Colonic mucosa (tissue), 4 donors: ENCODE data around the gene NFKBIZ. TPM values are rescaled to one million over a fixed set of nuclear protein-coding genes. Genes with fewer than 3 reads are reported as not detected.
A peak's percentile ranks its signal among the peaks of the same experiment; 100 is the strongest.

Experiments used
- DNase-seq: peaks from one replicate; pipeline ENCODE4 v3.0.0-alpha.2; 2020
- H3K27ac ChIP-seq: fragments of 200-600 bp; one replicate; pipeline ENCODE4 v1.8.0; 2021
- H3K27me3 ChIP-seq: fragments of 200-600 bp; one replicate; pipeline ENCODE4 v1.8.0; 2021
- H3K36me3 ChIP-seq: fragments of 200-600 bp; one replicate; pipeline ENCODE4 v1.8.0; 2021
- H3K4me1 ChIP-seq: fragments of 200-600 bp; one replicate; pipeline ENCODE4 v1.8.0; 2021; ENCODE audit warnings: mild to moderate bottlenecking
- H3K4me3 ChIP-seq: fragments of 200-600 bp; one replicate; pipeline ENCODE4 v1.8.0; 2021
- H3K9ac ChIP-seq, 2 donors: one replicate each; pipeline ENCODE4 v1.7.0; 2013; ENCODE audit warnings: control low read depth in 2 of 2, low read depth in 2 of 2, low read length in 2 of 2
- H3K9me3 ChIP-seq: fragments of 200-600 bp; one replicate; pipeline ENCODE4 v1.8.0; 2021
- intact Hi-C: fragments of 100-400 bp; cut with DNase I; formaldehyde crosslinking; loops from one replicate; pipeline ENCODE4 v1.14.1; 2022
- total RNA-seq, 2 donors: library from RNA; stranded (reverse); fragmentation: NEBNext Ultra II Directional in 1 of 2; extraction: Animal tissue kit (Norgen Biotek cat#: 25700) in 1 of 2; gene quantifications; one replicate each; pipeline ENCODE4 v1.2.1, GENCODE V29; 2021
- TF ChIP-seq, protein P1 (sequence below): fragments of 200-600 bp; IDR thresholded peaks from one replicate; pipeline ENCODE4 v1.8.0; 2022; ENCODE audit warnings: antibody characterized with exemption, mild to moderate bottlenecking
- donor health status: healthy.
- donor health status: DM: no; HTN: no; CAD: no.
- donor health status: DM: no; HTN: no; CAD: no.

NFKBIZ gene
- total RNA-seq, 2 donors from 2014 or later = 69.4 to 96.2 TPM

- Histone ChIP-seq H3K4me1 (peaks cover 11% of the 10 kb centered on the region), H3K9me3 (no peaks in the 10 kb centered on the region), H3K27ac (no peak overlapping the region), H3K4me3 (no peak overlapping the region), H3K36me3 (no peaks in the 10 kb centered on the region), H3K27me3 (no peaks in the 10 kb centered on the region), H3K9ac (no peak overlapping the region)
- intact Hi-C loops = no loop called here
- DNase-seq = no peak
- TF ChIP-seq, protein P1, sequence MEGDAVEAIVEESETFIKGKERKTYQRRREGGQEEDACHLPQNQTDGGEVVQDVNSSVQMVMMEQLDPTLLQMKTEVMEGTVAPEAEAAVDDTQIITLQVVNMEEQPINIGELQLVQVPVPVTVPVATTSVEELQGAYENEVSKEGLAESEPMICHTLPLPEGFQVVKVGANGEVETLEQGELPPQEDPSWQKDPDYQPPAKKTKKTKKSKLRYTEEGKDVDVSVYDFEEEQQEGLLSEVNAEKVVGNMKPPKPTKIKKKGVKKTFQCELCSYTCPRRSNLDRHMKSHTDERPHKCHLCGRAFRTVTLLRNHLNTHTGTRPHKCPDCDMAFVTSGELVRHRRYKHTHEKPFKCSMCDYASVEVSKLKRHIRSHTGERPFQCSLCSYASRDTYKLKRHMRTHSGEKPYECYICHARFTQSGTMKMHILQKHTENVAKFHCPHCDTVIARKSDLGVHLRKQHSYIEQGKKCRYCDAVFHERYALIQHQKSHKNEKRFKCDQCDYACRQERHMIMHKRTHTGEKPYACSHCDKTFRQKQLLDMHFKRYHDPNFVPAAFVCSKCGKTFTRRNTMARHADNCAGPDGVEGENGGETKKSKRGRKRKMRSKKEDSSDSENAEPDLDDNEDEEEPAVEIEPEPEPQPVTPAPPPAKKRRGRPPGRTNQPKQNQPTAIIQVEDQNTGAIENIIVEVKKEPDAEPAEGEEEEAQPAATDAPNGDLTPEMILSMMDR = no peak
Observed at GRCh38 chr3:101811875-101812274, 37.4 kb upstream of the NFKBIZ start.

- intact Hi-C loops = no loop called here
Observed at GRCh38 chr3:101812895-101813294, 36.4 kb upstream of the NFKBIZ start.

GRCh38 chr3:101813817-101814440 is 35.4 kb upstream of the NFKBIZ start:
- no peak for DNase-seq
- no peak overlapping the region for H3K4me3 ChIP-seq
- intact Hi-C loops = no loop called here
- no peaks in the 10 kb centered on the region for H3K9me3 ChIP-seq
- no peak overlapping the region for H3K27ac ChIP-seq
- no peaks in the 10 kb centered on the region for H3K27me3 ChIP-seq
- peak overlapping the region in 1 of 2 donors; percentile 13 for H3K9ac ChIP-seq
- TF ChIP-seq, protein P1 = peak; percentile 65
- H3K36me3 ChIP-seq = no peaks in the 10 kb centered on the region
- H3K4me1 ChIP-seq = peaks cover 11% of the 10 kb centered on the region

More at GRCh38 chr3:101812895-101813294, 36.4 kb upstream of the NFKBIZ start:
- DNase-seq = no peak
- Histone ChIP-seq H3K36me3 (no peaks in the 10 kb centered on the region), H3K4me3 (no peak overlapping the region), H3K27ac (no peak overlapping the region), H3K4me1 (peaks cover 11% of the 10 kb centered on the region), H3K27me3 (no peaks in the 10 kb centered on the region), H3K9me3 (no peaks in the 10 kb centered on the region), H3K9ac (no peak overlapping the region)
- TF ChIP-seq, protein P1 = no peak

DNA sequence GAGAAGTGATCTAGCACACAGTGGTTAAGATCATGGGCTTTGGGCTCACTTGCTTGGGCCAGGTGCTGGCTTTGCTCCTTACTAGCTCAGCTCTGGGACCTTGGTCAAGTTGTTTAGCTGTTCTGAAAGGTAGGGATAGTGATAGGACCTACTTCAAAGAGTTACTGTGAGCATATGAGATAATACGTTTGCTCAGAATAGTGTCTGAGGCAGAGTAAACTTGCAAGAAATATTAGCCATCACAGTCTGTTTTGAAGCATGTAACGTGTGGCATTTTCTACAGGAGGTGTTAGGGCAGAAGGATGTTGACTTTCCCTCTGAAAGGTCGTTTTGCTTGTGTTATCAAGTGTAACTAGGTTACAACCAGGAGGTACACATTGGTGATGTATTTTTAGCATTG is 34.5 kb upstream of the NFKBIZ start:
- Histone ChIP-seq H3K27me3 (no peaks in the 10 kb centered on the region), H3K9ac (peak overlapping the region in 1 of 2 donors; percentile 61), H3K4me1 (peaks cover 11% of the 10 kb centered on the region), H3K36me3 (no peaks in the 10 kb centered on the region), H3K27ac (no peak overlapping the region), H3K9me3 (no peaks in the 10 kb centered on the region), H3K4me3 (no peak overlapping the region)
- TF ChIP-seq, protein P1 = no peak
- DNase-seq = no peak
- intact Hi-C loops = no loop called here

DNA sequence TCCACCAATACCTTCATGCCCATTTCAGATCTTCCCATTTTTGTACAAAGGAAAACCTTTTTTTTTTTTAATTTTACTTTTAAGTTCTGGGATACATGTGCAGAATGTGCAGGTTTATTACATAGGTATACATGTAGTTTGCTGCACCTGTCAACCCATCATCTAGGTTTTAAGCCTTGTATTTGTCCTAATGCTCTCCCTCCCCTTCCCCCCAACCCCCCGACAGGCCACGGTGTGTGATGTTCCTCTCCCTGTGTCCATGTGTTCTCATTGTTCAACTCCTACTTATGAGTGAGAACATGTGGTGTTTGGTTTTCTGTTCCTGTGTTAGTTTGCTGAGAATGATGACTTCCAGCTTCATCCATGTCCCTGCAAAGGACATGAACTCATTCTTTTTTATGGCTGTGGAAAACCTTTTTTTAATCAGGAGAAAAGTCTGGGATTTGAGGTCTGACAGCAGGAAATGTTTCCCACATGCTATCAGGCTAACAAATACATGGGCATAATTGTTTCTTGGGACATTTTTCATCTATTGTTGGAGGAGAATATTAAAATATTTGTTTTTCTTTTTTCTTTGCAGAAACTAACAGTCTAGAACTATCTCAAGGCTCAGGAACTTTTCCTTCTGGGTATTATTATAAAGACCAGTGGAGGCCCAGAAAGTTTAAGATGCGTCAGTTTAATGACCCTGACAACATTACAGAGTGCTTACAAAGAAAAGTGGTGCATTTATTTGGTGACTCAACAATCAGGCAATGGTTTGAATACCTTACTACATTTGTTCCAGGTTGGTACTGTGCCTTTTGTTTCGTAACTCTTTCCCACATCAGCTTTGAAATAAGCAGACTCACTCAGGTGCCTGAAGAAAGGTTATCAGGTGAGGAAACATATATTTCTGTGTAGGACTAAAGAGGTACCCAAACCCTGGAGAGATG is 32.8 kb upstream of the NFKBIZ start:
- Histone ChIP-seq H3K36me3 (no peaks in the 10 kb centered on the region), H3K4me1 (peaks cover 11% of the 10 kb centered on the region), H3K27me3 (no peaks in the 10 kb centered on the region), H3K9ac (no peak overlapping the region), H3K4me3 (no peak overlapping the region), H3K9me3 (no peaks in the 10 kb centered on the region), H3K27ac (no peak overlapping the region)
- intact Hi-C loops = no loop called here
- DNase-seq = no peak
- TF ChIP-seq, protein P1 = no peak
